ENCODE results near the gene SLC39A6.
"Not testable (repeated sequence)": the region's sequence is repeated elsewhere in the genome, so short reads cannot be mapped to it uniquely, and the experiment has no call there.

SLC39A6 gene

GRCh38 chr18:36129300-36130038 lies at the start of gene SLC39A6, which contains the start of gene ELP2:
TSS of gene SLC39A6 (minus strand) at chr18:36129340. CDS start at chr18:36127007, 2,333 bp downstream.
TSS of gene ELP2 (plus strand) at chr18:36129899. CDS start at chr18:36129934, 35 bp downstream.
- H3K27ac ChIP-seq (ENCODE audit: low read depth in 2 of 2, low read length in 2 of 2), result peak within 1 kb of the TSS; percentile 100
- peak within 1 kb of the TSS; percentile 94 to 98 for H3K9ac ChIP-seq (ENCODE audit: low read depth in 1 of 2, low read length in 2 of 2)
- H3K27me3 ChIP-seq (ENCODE audit: control insufficient read depth in 2 of 2, insufficient read depth in 2 of 2, low read length in 2 of 2), result no peaks in the 10 kb centered on the region
- peak within 1 kb of the TSS; percentile 95 to 99 for H3K4me3 ChIP-seq (ENCODE audit: low read length in 2 of 2)
- peaks cover 0 to 6% of the 10 kb centered on the region in 2 donors for H3K36me3 ChIP-seq (ENCODE audit: control insufficient read depth in 2 of 2, insufficient read depth in 2 of 2, low read length in 2 of 2)
- H3K9me3 ChIP-seq (ENCODE audit: control insufficient read depth in 2 of 2, low read length in 2 of 2), result no peaks in the 10 kb centered on the region
- H3K4me1 ChIP-seq (ENCODE audit: control insufficient read depth in 2 of 2, insufficient read depth in 2 of 2, low read length in 2 of 2), result peaks cover 5 to 15% of the 10 kb centered on the region in 2 donors

DNA sequence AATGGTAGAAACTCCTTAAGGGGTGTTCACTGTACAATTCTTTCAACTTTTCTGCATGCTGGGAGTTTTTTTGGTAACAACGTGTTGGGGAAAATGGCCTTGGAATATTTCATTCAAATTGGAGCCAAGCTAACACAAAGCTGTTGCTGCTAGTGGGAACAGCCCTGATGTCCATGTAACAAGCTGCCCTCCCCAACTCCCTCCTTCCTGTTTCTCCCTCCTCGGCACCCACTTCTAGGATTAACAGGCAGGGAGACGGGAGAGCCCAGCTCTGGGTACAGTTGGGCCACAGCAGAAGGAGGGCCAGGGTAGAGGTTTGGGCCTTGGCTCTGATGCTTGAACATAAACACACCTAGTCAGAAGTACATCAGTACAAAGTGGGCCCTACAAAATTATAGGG lies 48.8 kb upstream of the SLC39A6 start:
- H3K27ac ChIP-seq (ENCODE audit: low read depth in 2 of 2, low read length in 2 of 2), result no peak overlapping the region

GRCh38 chr18:36176711-36177110 lies 47.6 kb upstream of the SLC39A6 start:
- Histone ChIP-seq H3K4me3 (ENCODE audit: low read length in 2 of 2) (no peak overlapping the region), H3K4me1 (ENCODE audit: control insufficient read depth in 2 of 2, insufficient read depth in 2 of 2, low read length in 2 of 2) (peaks cover 2 to 5% of the 10 kb centered on the region in 2 donors), H3K9ac (ENCODE audit: low read depth in 1 of 2, low read length in 2 of 2) (no peak overlapping the region), H3K36me3 (ENCODE audit: control insufficient read depth in 2 of 2, insufficient read depth in 2 of 2, low read length in 2 of 2) (peaks cover 26 to 29% of the 10 kb centered on the region in 2 donors), H3K9me3 (ENCODE audit: control insufficient read depth in 2 of 2, low read length in 2 of 2) (no peaks in the 10 kb centered on the region), H3K27me3 (ENCODE audit: control insufficient read depth in 2 of 2, insufficient read depth in 2 of 2, low read length in 2 of 2) (no peaks in the 10 kb centered on the region), H3K27ac (ENCODE audit: low read depth in 2 of 2, low read length in 2 of 2) (peak overlapping the region; percentile 36 to 38)

More for the DNA sequence above, 48.8 kb upstream of the SLC39A6 start:
- Histone ChIP-seq H3K4me1 (ENCODE audit: control insufficient read depth in 2 of 2, insufficient read depth in 2 of 2, low read length in 2 of 2) (peaks cover 2 to 5% of the 10 kb centered on the region in 2 donors), H3K9me3 (ENCODE audit: control insufficient read depth in 2 of 2, low read length in 2 of 2) (no peaks in the 10 kb centered on the region), H3K4me3 (ENCODE audit: low read length in 2 of 2) (no peak overlapping the region), H3K36me3 (ENCODE audit: control insufficient read depth in 2 of 2, insufficient read depth in 2 of 2, low read length in 2 of 2) (peaks cover 20 to 21% of the 10 kb centered on the region in 2 donors), H3K27me3 (ENCODE audit: control insufficient read depth in 2 of 2, insufficient read depth in 2 of 2, low read length in 2 of 2) (no peaks in the 10 kb centered on the region), H3K9ac (ENCODE audit: low read depth in 1 of 2, low read length in 2 of 2) (no peak overlapping the region)

DNA sequence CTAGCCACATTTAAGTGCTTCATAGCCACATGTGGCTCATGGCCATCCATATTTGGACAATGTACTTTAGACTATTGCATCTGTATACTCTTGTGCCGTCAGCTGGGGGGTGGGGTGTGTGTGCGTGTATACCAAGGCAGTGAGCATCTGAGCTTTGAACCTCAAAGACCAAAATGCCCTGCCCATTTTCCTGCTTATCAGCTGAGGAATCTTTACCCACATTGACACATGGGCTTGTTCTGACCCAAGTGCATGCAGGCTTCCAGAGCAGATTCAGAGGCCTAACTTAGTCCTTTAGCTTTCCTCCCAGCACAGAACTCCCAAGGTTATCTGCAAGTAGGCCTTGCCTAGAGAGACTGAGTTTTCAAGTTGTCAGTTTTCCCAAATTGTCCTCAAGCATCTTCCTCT lies 47.0 kb upstream of the SLC39A6 start:
- peaks cover 26 to 33% of the 10 kb centered on the region in 2 donors for H3K36me3 ChIP-seq (ENCODE audit: control insufficient read depth in 2 of 2, insufficient read depth in 2 of 2, low read length in 2 of 2)
- H3K27ac ChIP-seq (ENCODE audit: low read depth in 2 of 2, low read length in 2 of 2), result peak overlapping the region; percentile 36 to 38
- H3K9ac ChIP-seq (ENCODE audit: low read depth in 1 of 2, low read length in 2 of 2), result no peak overlapping the region

GRCh38 chr18:36175481-36175880 lies 46.3 kb upstream of the SLC39A6 start:
- no peaks in the 10 kb centered on the region for H3K27me3 ChIP-seq (ENCODE audit: control insufficient read depth in 2 of 2, insufficient read depth in 2 of 2, low read length in 2 of 2)
- H3K9ac ChIP-seq (ENCODE audit: low read depth in 1 of 2, low read length in 2 of 2), result no peak overlapping the region
- peaks cover 26 to 40% of the 10 kb centered on the region in 2 donors for H3K36me3 ChIP-seq (ENCODE audit: control insufficient read depth in 2 of 2, insufficient read depth in 2 of 2, low read length in 2 of 2)
- H3K27ac ChIP-seq (ENCODE audit: low read depth in 2 of 2, low read length in 2 of 2), result peak overlapping the region in 1 of 2 donors; percentile 40
- peaks cover 2 to 5% of the 10 kb centered on the region in 2 donors for H3K4me1 ChIP-seq (ENCODE audit: control insufficient read depth in 2 of 2, insufficient read depth in 2 of 2, low read length in 2 of 2)
- no peaks in the 10 kb centered on the region for H3K9me3 ChIP-seq (ENCODE audit: control insufficient read depth in 2 of 2, low read length in 2 of 2)
- no peak overlapping the region for H3K4me3 ChIP-seq (ENCODE audit: low read length in 2 of 2)

More for the DNA sequence above, 47.0 kb upstream of the SLC39A6 start:
- no peaks in the 10 kb centered on the region for H3K27me3 ChIP-seq (ENCODE audit: control insufficient read depth in 2 of 2, insufficient read depth in 2 of 2, low read length in 2 of 2)
- H3K4me1 ChIP-seq (ENCODE audit: control insufficient read depth in 2 of 2, insufficient read depth in 2 of 2, low read length in 2 of 2), result peaks cover 2 to 5% of the 10 kb centered on the region in 2 donors
- no peaks in the 10 kb centered on the region for H3K9me3 ChIP-seq (ENCODE audit: control insufficient read depth in 2 of 2, low read length in 2 of 2)
- no peak overlapping the region for H3K4me3 ChIP-seq (ENCODE audit: low read length in 2 of 2)

DNA sequence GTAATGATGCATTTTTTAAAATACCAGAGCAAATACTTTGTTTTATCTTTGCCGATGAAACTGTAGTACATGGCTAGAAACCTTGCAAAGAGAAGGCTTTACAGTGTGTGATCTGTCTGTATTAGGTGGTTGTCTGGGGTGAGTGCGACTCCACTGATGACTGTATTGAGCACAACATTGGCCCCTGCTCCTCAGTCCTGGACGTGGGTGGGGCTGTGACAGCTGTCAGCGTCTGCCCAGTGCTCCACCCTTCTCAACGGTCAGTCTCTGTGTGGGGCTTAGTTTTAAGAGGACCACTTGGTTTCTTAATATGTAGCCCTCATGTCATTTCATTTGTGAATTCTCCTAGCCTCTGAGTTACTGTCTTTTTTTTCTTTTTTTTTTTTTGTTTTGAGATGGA lies 40.8 kb upstream of the SLC39A6 start:
- Histone ChIP-seq H3K27ac (ENCODE audit: low read depth in 2 of 2, low read length in 2 of 2) (no peak overlapping the region), H3K9me3 (ENCODE audit: control insufficient read depth in 2 of 2, low read length in 2 of 2) (no peaks in the 10 kb centered on the region), H3K36me3 (ENCODE audit: control insufficient read depth in 2 of 2, insufficient read depth in 2 of 2, low read length in 2 of 2) (peaks cover 28 to 64% of the 10 kb centered on the region in 2 donors), H3K4me3 (ENCODE audit: low read length in 2 of 2) (no peak overlapping the region), H3K27me3 (ENCODE audit: control insufficient read depth in 2 of 2, insufficient read depth in 2 of 2, low read length in 2 of 2) (no peaks in the 10 kb centered on the region), H3K9ac (ENCODE audit: low read depth in 1 of 2, low read length in 2 of 2) (no peak overlapping the region), H3K4me1 (ENCODE audit: control insufficient read depth in 2 of 2, insufficient read depth in 2 of 2, low read length in 2 of 2) (no peaks in the 10 kb centered on the region)

DNA sequence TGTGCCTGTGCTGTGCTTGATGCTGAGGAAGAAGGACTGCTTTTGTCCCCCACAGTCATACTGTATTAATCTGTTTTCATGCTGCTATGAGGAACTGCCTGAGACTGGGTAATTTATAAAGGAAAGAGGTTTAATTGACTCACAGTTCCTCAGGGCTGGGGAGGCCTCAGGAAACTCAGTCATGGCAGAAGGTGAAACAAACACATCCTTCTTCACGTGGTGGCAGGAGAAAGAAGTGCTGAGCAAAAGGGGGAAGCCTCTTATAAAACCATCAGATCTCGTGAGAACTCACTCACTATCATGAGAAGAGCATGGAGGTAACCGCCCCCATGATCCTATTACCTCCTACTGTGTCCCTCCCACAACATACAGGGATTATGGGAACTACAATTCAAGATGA lies 39.2 kb upstream of the SLC39A6 start:
- H3K4me1 ChIP-seq (ENCODE audit: control insufficient read depth in 2 of 2, insufficient read depth in 2 of 2, low read length in 2 of 2); H3K27ac ChIP-seq (ENCODE audit: low read depth in 2 of 2, low read length in 2 of 2); H3K4me3 ChIP-seq (ENCODE audit: low read length in 2 of 2); H3K27me3 ChIP-seq (ENCODE audit: control insufficient read depth in 2 of 2, insufficient read depth in 2 of 2, low read length in 2 of 2); H3K9ac ChIP-seq (ENCODE audit: low read depth in 1 of 2, low read length in 2 of 2); H3K9me3 ChIP-seq (ENCODE audit: control insufficient read depth in 2 of 2, low read length in 2 of 2): not testable (repeated sequence)
- H3K36me3 ChIP-seq (ENCODE audit: control insufficient read depth in 2 of 2, insufficient read depth in 2 of 2, low read length in 2 of 2), result peaks cover 23 to 59% of the 10 kb centered on the region in 2 donors

GRCh38 chr18:36167692-36168218 lies 38.6 kb upstream of the SLC39A6 start:
- Histone ChIP-seq H3K27me3 (ENCODE audit: control insufficient read depth in 2 of 2, insufficient read depth in 2 of 2, low read length in 2 of 2) (no peaks in the 10 kb centered on the region), H3K36me3 (ENCODE audit: control insufficient read depth in 2 of 2, insufficient read depth in 2 of 2, low read length in 2 of 2) (peaks cover 26 to 59% of the 10 kb centered on the region in 2 donors), H3K4me3 (ENCODE audit: low read length in 2 of 2) (no peak overlapping the region), H3K9me3 (ENCODE audit: control insufficient read depth in 2 of 2, low read length in 2 of 2) (no peaks in the 10 kb centered on the region), H3K4me1 (ENCODE audit: control insufficient read depth in 2 of 2, insufficient read depth in 2 of 2, low read length in 2 of 2) (no peaks in the 10 kb centered on the region), H3K27ac (ENCODE audit: low read depth in 2 of 2, low read length in 2 of 2) (no peak overlapping the region), H3K9ac (ENCODE audit: low read depth in 1 of 2, low read length in 2 of 2) (no peak overlapping the region)

GRCh38 chr18:36162981-36163380 lies 33.8 kb upstream of the SLC39A6 start:
- Histone ChIP-seq H3K4me1 (ENCODE audit: control insufficient read depth in 2 of 2, insufficient read depth in 2 of 2, low read length in 2 of 2) (no peaks in the 10 kb centered on the region), H3K36me3 (ENCODE audit: control insufficient read depth in 2 of 2, insufficient read depth in 2 of 2, low read length in 2 of 2) (peaks cover 35 to 59% of the 10 kb centered on the region in 2 donors), H3K27ac (ENCODE audit: low read depth in 2 of 2, low read length in 2 of 2) (no peak overlapping the region), H3K27me3 (ENCODE audit: control insufficient read depth in 2 of 2, insufficient read depth in 2 of 2, low read length in 2 of 2) (no peaks in the 10 kb centered on the region), H3K9me3 (ENCODE audit: control insufficient read depth in 2 of 2, low read length in 2 of 2) (no peaks in the 10 kb centered on the region), H3K4me3 (ENCODE audit: low read length in 2 of 2) (no peak overlapping the region), H3K9ac (ENCODE audit: low read depth in 1 of 2, low read length in 2 of 2) (no peak overlapping the region)

- Histone ChIP-seq H3K9me3 (ENCODE audit: control insufficient read depth in 2 of 2, low read length in 2 of 2) (no peaks in the 10 kb centered on the region), H3K9ac (ENCODE audit: low read depth in 1 of 2, low read length in 2 of 2) (no peak overlapping the region), H3K36me3 (ENCODE audit: control insufficient read depth in 2 of 2, insufficient read depth in 2 of 2, low read length in 2 of 2) (peaks cover 45 to 60% of the 10 kb centered on the region in 2 donors), H3K4me1 (ENCODE audit: control insufficient read depth in 2 of 2, insufficient read depth in 2 of 2, low read length in 2 of 2) (no peaks in the 10 kb centered on the region), H3K27me3 (ENCODE audit: control insufficient read depth in 2 of 2, insufficient read depth in 2 of 2, low read length in 2 of 2) (no peaks in the 10 kb centered on the region), H3K4me3 (ENCODE audit: low read length in 2 of 2) (no peak overlapping the region), H3K27ac (ENCODE audit: low read depth in 2 of 2, low read length in 2 of 2) (no peak overlapping the region)
Measured at GRCh38 chr18:36160959-36161371, 31.8 kb upstream of the SLC39A6 start.

Data from mucosa of rectum (tissue), 2 donors.